ENCODE data around the gene TYSND1.
"Not testable (repeated sequence)": the region's sequence is repeated elsewhere in the genome, so short reads cannot be mapped to it uniquely, and the experiment has no call there.

TYSND1 gene

DNA sequence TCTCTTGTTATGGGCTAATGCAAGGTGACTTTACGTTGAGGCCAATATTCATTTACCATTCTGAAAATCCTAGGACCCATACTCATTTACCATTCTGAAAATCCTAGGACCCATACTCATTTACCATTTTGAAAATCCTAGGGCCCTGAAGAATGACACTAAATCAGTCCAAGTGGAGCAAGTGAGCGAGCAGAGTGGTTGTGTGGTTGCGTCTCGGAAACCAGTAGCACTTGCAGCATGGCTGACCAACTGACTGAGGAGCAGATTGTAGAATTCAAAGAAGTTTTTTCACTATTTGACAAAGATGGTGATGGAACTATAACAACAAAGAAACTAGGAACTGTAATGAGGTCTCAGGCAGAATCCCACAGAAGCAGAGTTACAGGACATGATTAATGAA, 16.9 kb upstream of the TYSND1 start:
- no peak for DNase-seq

DNA sequence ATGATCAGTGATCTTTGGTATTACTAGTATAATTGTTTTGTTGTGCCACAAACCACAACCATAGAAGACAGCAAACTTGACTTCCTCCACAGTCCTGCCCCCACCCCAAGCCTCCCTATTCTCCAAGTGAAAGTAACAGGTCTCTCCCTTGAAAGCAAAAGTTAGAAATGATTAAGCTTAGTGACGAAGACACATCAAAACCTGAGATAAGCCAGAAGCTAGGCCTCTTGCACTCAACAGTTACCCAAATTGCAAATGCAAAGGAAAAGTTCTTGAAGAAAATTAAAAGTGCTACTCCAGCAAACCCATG, 16.3 kb upstream of the TYSND1 start:
- no peak for DNase-seq

DNA sequence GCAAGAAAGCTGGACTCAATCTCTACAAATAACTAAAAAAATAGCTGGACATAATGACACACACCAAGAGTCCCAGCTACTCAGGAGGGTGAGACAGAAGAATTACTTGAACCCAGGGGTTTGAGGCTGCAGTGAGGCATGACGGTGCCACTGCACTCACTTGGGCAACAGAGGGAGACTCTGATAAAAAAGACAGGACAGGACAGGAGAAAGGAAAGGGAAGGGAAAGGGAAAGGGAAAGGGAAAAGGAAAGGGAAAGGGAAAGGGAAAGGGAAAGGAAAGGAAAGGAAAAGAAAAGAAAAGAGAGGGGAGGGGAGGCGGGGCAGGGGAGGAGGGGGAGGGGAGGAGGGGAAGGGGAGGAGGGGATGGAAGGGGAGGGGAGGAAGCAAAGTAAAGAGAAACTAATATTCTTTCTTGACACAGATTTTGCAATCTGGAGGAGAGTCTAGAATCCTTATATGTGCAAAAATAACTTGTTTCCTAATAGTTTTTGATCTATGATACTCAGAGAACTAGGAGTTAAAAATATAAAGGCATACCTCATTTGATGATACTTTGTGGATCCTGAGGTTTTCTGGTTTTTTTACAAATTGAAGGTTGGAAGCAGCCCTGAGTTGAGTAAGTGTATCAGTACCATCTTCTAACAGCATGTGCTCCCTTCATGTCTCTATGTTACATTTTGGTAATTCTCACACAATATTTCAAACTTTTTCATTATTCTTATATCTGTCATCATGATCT, 15.8 kb upstream of the TYSND1 start:
- DNase-seq, result no peak

DNA sequence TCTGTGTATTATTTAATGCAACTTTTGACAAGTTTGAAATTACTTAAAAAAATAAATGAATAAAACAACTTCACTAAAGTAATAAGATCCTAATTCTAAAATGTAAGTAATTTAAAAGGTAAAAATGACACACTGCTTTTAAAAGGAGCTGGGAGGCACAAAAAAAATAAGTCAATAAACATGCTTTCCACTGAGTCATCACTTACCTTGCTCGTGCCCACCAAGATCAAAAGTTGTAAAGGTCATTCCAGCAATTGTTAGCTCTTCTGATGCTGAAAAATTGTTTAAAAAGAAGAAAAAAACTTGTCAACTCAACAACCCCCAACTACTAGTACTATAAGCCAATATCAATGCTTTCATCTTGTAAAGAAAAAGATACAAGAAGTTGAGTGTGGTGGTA, 14.3 kb upstream of the TYSND1 start:
- DNase-seq, result no peak

DNA sequence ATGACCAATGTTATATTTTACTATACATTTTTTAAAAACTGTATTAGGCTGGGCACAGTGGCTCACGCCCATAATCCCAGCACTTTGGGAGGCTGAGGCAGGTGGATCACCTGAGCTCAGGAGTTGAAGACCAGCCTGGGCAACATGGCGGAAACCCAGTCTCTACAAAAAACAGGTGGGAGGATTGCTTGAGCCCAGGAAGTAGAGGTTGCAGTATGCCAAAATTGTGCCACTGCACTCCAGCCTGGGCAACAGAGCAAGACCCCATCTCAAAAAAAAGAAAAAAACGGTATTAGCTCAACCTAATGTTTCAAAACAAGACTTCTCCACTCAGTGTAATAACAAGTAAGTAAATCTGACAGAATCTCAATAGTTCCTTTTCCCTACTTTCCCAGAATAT, 12.9 kb upstream of the TYSND1 start:
- not testable (repeated sequence) for DNase-seq

DNA sequence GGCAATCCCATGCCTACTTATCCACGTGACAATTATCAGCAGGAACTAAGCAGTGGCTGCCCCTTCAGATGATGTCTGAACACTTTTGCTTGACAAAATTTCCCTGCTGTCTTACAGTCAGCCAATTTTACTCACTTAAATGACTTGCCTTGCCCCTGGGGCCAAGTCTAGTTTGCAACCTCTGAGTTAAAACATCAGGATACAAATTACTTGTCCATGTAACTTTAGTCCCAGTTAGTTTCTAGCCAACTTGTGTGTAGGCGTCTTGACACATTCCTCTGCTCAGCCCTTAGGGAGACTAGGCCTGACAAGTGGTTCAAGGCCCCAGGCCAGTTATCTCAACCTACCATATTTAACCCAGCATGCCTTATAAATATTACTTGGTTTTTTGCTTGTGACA, 11.6 kb upstream of the TYSND1 start:
- DNase-seq, result no peak

DNA sequence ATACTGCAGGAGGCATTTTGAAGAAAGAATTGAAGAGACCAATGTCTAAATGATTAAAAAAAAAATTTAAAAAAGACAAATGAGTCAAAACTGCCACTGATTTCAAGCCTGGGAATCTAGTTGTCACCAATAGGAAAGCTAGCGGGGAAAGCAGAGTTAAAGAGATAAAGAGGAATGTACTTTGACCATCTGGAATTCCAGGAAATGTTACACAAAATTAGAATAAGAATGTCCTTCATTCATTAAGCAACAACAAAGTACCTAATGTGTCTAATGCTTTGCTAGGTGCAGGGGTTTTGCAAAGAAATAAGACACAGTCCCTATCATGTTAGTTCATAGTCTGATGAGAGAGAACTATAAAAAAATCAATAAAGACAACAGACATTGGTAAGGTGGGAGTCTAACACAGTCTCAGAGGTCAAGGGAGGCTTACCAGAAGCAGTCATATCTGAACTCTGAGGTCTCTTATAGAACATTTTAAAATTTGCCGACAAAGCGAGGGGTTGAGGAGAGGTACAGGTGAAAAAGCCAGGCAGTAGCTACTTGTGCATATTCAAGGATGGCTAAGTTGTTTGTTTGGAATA, 8.8 kb upstream of the TYSND1 start:
- no peak for DNase-seq

DNA sequence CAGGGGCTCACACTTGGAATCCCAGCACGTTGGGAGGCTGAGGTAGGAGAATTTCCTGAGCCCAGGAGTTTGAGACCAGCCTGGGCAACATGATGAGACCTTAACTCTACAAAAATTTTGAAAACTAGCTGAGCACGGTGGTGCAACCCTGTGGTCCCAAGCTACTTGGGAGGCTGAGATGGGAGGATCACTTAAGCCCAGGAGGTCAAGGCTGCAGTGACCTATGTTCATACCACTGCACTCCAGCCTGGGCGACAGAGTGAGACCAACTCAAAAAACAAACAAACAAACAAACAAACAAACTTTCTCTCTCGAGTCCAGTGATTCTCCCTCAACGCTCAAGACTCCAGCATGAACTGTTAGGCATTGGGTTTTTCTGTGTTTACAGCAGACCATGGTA, 2.0 kb upstream of the TYSND1 start:
- no peak for DNase-seq

DNA sequence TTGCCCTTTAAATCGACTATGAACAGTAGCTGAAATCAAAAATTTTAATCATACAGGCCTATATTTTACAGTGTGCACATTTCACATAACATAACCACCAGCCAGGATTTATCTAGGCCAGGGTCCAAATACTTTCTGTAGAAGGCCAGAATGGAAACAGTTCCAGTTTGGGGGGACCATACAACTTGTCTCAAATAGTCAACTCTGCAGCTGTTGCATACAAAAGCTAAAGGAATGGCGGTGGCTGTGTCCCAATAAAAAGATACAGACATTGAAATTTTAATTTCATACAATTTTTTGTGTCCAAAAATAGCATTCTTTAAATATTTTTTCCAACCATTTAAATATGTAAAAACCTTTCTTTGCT, 742 bp upstream of the TYSND1 start:
- no peak for DNase-seq

DNA sequence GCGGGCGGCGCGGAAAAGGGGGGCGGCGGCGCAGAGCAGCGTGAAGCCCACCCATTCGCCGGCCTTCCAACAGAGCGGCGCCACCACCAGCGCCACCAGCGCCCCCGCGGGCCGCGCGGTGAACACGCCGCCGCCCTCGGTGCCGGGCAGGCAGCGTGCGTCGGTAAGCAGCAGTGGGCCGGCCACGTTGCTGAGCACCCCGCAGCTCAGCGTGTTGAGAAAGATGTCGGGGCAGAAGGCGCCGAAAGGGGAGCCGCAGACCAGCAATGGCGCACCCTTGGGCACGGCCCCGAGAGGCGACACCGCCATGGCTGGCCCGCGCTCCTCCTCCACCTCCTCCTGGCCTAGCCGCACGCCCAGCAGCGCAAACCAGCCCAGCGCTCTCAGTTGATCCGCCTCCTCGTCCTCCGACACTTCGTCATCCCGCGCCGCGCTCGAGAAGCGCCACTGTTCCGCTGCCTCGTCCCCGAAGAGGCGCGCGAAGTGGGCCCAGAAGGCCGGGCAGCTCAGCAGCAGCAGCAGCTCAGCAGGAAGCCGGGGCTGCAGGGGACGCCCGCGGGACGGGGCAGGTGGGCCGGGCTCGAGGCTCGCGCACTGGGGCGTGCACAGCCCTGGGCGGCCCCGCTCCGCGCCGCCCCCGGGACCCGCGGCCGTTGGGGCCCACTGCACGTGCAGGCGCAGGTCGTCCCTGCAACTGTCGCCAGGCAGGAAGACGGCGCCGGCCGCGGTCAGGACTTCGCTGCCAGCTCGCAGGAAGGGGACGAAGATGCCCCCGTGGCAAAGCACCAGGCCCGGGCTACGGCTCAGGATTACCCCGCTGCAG, 623 bp downstream of the TYSND1 start:
- no peak for DNase-seq

DNA sequence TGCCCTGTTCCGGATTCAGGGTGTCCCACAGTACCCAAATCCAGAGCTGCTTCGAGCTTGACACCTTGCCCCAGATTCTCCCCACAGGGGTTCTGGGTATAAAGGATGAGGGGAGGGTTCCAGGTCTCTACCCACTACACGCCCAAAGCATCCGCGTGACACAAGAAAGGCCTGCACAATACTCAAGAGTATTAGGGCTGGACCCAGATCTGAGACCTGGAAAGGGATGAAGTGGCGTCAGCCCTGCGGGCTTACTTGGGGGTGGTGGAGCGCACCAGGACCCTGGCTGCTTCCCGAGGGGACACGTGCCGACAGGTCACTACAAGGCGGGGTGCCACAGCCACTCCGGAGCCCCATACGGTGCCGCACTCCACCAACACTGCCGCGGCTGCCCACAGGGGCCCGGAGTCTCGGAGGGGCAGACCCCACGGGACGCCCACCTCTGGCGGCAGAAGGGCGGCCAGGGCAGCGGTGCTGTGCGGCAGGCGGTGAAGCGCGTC, 1.3 kb downstream of the TYSND1 start:
- no peak for DNase-seq

DNA sequence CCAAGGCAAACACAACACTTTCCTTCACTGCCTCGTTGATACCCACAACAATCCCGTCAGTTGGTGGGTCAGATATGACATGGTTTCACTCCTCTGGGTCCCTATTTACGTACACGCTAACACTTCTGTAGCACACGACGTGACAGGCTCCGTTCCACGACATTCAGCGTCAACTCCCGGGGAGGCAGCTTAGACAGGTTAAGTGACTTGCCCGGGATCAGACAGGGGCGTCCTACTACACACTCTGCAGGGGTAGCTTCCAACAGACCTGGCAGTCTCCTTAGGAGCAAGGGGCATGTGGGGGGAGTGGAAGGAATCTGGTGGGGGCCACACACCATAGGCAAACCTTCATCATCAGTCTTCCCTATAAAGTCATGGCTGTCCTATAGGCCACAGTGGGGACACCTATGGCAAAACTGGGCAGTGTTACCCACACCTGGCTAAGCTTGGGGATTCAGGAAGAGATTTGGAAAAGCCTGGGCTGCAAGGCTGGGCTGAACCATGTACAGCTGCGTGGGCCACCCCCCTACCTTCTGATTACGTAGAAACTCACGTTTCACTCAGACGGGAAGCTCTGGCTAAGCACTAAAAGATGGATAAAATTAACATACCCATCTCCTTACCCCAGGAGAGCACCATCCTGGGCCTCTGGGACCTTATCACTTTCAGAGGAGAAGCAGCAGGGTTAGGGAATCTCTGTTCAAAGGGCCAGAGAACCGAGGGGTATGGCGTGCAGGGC, 2.0 kb downstream of the TYSND1 start:
- no peak for DNase-seq

DNA sequence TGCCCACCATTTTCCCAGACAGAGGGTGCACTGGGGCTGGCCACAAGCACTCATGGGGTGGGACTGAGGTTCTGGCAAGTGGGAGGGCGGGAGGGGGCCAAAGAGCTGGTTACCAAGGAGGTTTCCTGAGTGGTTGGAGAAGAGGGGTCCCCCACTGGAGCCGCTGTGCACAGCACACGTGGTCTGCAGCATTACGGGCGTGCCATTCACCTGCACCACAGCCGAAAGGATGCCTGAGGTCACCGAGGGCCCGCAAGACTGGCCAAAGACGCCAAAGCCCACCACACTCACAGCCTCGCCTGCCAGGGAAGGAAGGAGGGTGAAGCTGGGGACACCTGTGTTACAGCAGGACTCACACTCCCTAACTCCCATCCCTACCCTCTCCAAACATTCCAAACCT, 3.9 kb downstream of the TYSND1 start:
- DNase-seq, result no peak

DNA sequence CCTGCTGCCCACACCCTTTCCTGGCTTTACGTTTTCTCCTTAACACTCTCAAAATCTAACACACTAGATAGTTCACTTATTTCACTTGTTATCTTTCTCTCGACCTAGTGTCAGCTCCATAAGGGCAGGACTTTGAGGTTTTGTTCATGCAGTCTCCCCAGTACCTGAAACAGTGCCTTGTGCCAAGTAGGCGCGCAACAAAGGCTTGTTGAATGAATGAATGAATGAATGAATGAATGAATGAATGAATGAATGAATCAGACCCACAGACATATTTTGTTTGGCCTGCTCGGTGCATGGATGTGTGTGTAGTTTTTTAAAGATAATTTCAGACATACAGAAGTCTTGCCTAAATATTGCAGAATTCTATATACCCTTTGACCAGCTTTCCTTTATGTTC, 6.2 kb downstream of the TYSND1 start:
- no peak for DNase-seq

DNA sequence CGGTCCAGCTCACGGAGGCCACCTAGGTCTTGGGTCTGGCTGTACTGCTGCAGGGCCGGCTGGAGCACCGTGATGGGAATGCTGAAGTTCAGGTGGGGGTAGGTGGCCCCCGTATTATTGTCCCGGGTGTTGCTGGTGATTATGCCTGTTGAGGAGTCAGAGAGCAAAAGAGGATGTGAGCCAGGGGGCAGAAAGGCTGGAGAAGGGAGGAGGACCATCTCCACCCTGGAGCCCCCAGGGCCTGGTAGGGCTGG, 6.6 kb downstream of the TYSND1 start:
- DNase-seq, result no peak

DNA sequence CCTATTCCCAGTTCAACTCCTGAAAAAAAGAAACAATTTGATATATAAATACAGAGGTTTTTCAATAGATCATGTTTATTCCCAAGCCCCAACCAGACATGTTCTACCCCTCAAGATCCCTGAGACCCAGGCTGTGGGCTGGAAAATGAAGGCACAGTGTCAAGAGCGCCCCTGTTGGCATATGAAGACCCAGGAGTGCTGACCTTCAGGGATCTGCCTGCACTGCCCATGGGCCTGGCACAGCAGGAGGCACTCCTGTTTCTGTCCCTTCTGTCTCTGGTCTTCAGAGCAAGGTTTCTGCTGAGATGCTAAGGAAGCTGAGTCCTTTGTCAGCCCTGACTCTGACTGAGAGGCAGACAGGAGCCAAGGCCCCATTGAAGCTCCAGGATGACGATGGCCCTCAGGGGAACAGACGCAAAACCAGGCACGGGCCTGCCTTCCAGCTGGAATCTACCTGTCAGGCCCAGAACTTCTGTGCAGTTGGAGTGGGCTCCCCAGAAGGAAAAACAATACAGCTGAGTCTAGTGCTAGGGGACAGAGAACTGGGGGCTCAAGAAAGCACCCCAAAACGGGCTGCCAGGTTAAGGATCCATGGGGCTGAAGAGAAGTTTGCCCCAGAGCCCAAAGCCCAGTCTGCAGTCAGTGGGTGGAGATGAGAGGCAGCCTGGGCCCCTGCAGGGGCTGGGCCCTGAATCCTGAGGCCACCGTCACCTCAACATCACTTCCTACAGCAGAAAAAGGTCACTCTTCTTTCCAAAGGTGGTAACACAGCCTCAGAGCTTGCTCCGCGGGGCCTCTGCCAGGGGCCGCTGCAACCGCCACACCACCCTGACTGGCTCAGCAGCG, 7.1 kb downstream of the TYSND1 start:
- no peak for DNase-seq

DNA sequence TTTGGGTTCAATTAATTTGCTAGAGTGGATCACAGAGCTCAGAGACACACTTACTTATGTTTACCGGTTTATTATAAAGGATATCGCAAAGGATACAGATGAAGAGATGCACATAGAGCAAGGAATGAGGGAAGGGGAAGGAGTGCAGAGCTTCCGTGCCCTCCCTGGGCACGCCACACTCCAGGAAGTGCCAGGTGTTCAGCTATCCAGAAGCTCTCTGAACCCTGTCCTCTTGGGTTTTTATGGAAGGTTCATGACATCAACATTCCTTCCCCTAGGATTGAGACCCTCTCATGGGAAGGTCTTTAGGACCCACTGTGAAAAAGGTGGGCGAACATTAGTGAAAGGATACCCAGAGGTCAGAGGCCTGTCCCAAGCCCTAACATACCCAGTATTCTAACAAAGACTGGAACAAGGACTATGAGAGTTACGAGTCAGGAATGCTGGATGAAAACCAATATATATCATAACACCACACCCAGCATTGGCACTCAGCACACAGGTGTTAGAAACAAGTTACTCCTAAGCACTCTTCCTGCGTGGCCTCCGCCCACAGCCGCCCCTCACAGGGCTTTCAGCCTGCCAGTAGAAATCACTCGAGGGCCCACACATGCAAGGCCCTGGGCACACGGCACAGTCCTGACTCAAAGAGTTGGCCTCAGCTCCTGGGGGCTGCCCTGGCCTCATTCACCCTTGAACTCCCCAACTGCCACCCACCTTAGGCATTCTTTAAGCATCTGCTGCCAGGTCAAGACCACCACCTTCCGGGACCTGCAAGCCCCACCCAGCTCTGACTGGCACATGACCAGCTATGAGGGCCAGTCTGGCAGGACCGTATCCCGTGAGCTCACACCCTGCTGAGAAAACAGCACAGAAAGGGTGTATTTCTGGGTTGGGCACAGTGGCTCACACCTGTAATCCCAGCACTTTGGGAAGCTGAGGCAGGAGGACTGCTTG, 8.3 kb downstream of the TYSND1 start:
- DNase-seq, result peak in 1 of 2 experiments; percentile 1

DNA sequence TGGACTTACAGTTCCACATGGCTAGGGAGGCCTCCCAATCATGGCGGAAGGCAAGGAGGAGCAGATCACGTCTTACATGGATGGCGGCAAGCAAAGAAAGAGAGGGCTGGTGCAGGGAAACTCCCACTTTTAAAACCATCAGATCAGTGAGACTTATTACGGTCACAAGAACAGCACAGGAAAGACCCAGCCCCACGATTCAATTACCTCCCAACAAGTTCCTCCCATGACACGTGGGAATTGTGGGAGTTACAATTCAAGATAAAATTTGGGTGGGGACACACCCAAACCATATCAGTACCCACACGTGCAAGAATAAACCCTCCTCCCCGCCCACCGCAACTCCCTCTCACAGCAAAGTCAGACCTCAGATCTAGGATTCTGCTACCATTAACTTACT, 9.4 kb downstream of the TYSND1 start:
- no peak for DNase-seq

DNA sequence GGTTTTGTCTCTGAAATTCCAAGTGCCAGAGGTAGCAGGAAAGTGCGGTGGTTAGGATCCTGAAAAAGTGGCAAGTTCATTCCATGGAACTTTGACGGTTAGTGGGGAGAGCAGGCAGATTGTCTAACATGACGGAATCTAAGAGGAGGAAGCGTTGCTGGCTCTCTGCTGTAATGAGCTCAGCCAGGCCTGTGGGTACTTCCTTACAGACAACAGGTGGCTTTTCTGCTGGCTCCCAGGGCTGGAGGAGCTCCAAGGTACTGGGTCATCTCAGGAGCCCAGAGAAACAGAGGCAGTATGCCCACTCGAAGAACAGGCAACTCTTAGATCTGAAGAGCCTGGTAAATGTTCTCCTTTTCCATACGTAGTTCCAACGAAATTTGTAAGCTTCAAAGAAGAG, 10.8 kb downstream of the TYSND1 start:
- no peak for DNase-seq

DNA sequence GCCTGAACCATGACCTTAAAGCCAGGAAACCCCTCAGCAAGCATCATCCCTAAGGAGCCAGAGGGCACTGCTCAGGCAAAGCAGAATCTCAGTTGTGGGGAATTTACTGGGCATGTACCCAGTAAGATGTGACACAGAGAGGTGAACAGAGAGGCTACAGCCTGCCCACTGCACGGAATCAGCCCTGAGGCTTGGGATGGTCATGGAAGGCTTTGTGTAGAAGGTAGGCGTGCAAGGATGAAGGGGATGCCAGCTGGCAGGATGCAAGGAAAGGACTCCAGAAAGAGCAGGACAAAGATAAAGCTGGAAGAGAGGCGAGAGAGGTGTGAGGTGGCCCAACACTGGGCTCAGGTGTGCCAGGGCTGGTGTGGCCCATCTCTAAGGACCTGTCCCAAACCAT, 11.5 kb downstream of the TYSND1 start:
- DNase-seq, result no peak
